ENCODE data around the gene ZNF280D.
"Not testable (repeated sequence)": the region's sequence is repeated elsewhere in the genome, so short reads cannot be mapped to it uniquely, and the experiment has no call there.

Gene ZNF280D

GRCh38 chr15:56716334-56716733 is 17.0 kb downstream of the ZNF280D start:
- no peak for DNase-seq

- no peak for DNase-seq
Observed at GRCh38 chr15:56715220-56715619, 18.1 kb downstream of the ZNF280D start.

- DNase-seq = not testable (repeated sequence)
Observed at GRCh38 chr15:56709502-56709901, 23.8 kb downstream of the ZNF280D start.

GRCh38 chr15:56699743-56700142 is 33.6 kb downstream of the ZNF280D start:
- DNase-seq = no peak

GRCh38 chr15:56698270-56698669 is 35.0 kb downstream of the ZNF280D start:
- no peak for DNase-seq

GRCh38 chr15:56693761-56694160 is 39.5 kb downstream of the ZNF280D start:
- no peak for DNase-seq

- no peak for DNase-seq
Observed at GRCh38 chr15:56690733-56691132, 42.6 kb downstream of the ZNF280D start.

- DNase-seq = no peak
Observed at GRCh38 chr15:56683908-56684307, 49.4 kb downstream of the ZNF280D start.

- no peak for DNase-seq
Observed at GRCh38 chr15:56681113-56681512, 52.2 kb downstream of the ZNF280D start.

- DNase-seq = no peak
Observed at GRCh38 chr15:56679225-56679624, 54.1 kb downstream of the ZNF280D start.

GRCh38 chr15:56678571-56678970 is 54.7 kb downstream of the ZNF280D start:
- no peak for DNase-seq

GRCh38 chr15:56677271-56677670 is 56.0 kb downstream of the ZNF280D start:
- DNase-seq = no peak

GRCh38 chr15:56675930-56676329 is 57.4 kb downstream of the ZNF280D start:
- no peak for DNase-seq

GRCh38 chr15:56674857-56675256 is 58.5 kb downstream of the ZNF280D start:
- DNase-seq = no peak

- DNase-seq = no peak
Observed at GRCh38 chr15:56672721-56673120, 60.6 kb downstream of the ZNF280D start.

GRCh38 chr15:56667517-56667916 is 65.8 kb downstream of the ZNF280D start:
- DNase-seq = no peak

GRCh38 chr15:56660943-56661342 is 72.4 kb downstream of the ZNF280D start:
- DNase-seq = no peak

- no peak for DNase-seq
Observed at GRCh38 chr15:56659197-56659596, 74.1 kb downstream of the ZNF280D start.

GRCh38 chr15:56654624-56655023 is 78.7 kb downstream of the ZNF280D start:
- DNase-seq = no peak

- DNase-seq = no peak
Observed at GRCh38 chr15:56654216-56654615, 79.1 kb downstream of the ZNF280D start.

- no peak for DNase-seq
Observed at GRCh38 chr15:56653787-56654186, 79.5 kb downstream of the ZNF280D start.

GRCh38 chr15:56653107-56653506 is 80.2 kb downstream of the ZNF280D start:
- no peak for DNase-seq

GRCh38 chr15:56648311-56648710 is 85.0 kb downstream of the ZNF280D start:
- DNase-seq = no peak

- DNase-seq = no peak
Observed at GRCh38 chr15:56640549-56640948, 92.8 kb downstream of the ZNF280D start.

GRCh38 chr15:56640127-56640526 is 93.2 kb downstream of the ZNF280D start:
- DNase-seq = no peak

GRCh38 chr15:56639631-56640030 is 93.7 kb downstream of the ZNF280D start:
- DNase-seq = no peak

Data from central memory CD4-positive, alpha-beta T cell (primary cell).